GM12878 (cell line): ENCODE results near the gene AP4E1. TPM values are rescaled to one million over a fixed set of nuclear protein-coding genes. Genes with fewer than 3 reads are reported as not detected.

Experiments
- ATAC-seq: fragments of 200-7000 bp; cut with Tn5 transposase; 3 replicates; pipeline ENCODE4 v1.9.1; 2020; ENCODE audit warnings: mild to moderate bottlenecking, moderate library complexity
- BruUV-seq: library from RNA; stranded (reverse); fragments of 400-500 nt; replicated peaks from 2 replicates; lab custom pipeline; 2021; lab: Mats Ljungman, UMichigan
- CTCF ChIA-PET: fragments of 300-600 bp; sonication (Branson Sonifier 250); formaldehyde crosslinking; extraction: SDS; loops from one replicate; lab custom pipeline; 2021; ENCODE audit warnings: inconsistent platforms; lab: Yijun Ruan, JAX
- POLR2A ChIA-PET: fragments of 350-600 bp; formaldehyde crosslinking; extraction: SDS; loops from one replicate; lab custom pipeline; 2021; ENCODE audit warnings: inconsistent platforms; lab: Charles Lee
- RAD21 ChIA-PET: fragments of 300-600 bp; sonication (Branson Sonifier 250); formaldehyde crosslinking; loops from one replicate; lab custom pipeline; 2023; ENCODE audit warnings: antibody characterized with exemption; ENCODE audit not compliant: unreplicated experiment; lab: Charles Lee
- SMC1A ChIA-PET: fragments of 300-600 bp; sonication (Branson Sonifier 250); formaldehyde crosslinking; loops from one replicate; lab custom pipeline; 2023; ENCODE audit not compliant: unreplicated experiment, uncharacterized antibody; lab: Charles Lee
- DNase-seq: peaks from one replicate; pipeline ENCODE4 v3.0.0-alpha.2; 2011; ENCODE audit warnings: low read depth, low spot score
- FAIRE-seq: peaks from 3 replicates; lab custom pipeline; 2011; peaks lifted over from hg19 to GRCh38; lab: Jason Lieb, UNC
- H2AFZ ChIP-seq: 2 replicates; pipeline ENCODE4 v1.6.0; 2011; ENCODE audit warnings: low read depth, low read length, control low read depth; ENCODE audit not compliant: control insufficient read depth
- H3K27ac ChIP-seq: 2 replicates; pipeline ENCODE4 v1.5.1; 2011; ENCODE audit warnings: control low read depth; ENCODE audit not compliant: control insufficient read depth, insufficient read depth
- H3K27me3 ChIP-seq, 2 experiments: replicated peaks in 1 of 2; 2 replicates each; pipeline versions ENCODE4 v1.6.0 to v1.6.1; 2011; ENCODE audit warnings: low read length in 1 of 2; ENCODE audit not compliant: control insufficient read depth in 2 of 2, insufficient read depth in 2 of 2
- H3K36me3 ChIP-seq, 2 experiments: 2 replicates each; pipeline ENCODE4 v1.5.1; 2011; ENCODE audit warnings: low read length in 1 of 2; ENCODE audit not compliant: control insufficient read depth in 2 of 2, insufficient read depth in 2 of 2
- H3K4me1 ChIP-seq: 2 replicates; pipeline ENCODE4 v1.6.1; 2011; ENCODE audit warnings: mild to moderate bottlenecking, low read length, moderate library complexity, mixed read lengths; ENCODE audit not compliant: control insufficient read depth, insufficient read depth
- H3K4me2 ChIP-seq: 2 replicates; pipeline ENCODE4 v1.6.0; 2011; ENCODE audit warnings: control low read depth; ENCODE audit not compliant: control insufficient read depth, insufficient read depth
- H3K4me3 ChIP-seq: fragments of 200-600 bp; sonication (generic); 2 replicates; pipeline ENCODE4 v1.5.1; 2016
- H3K79me2 ChIP-seq: 2 replicates; pipeline ENCODE4 v1.6.0; 2011; ENCODE audit warnings: low read length; ENCODE audit not compliant: control insufficient read depth, insufficient read depth
- H3K9ac ChIP-seq: 2 replicates; pipeline ENCODE4 v1.8.0; 2011; ENCODE audit warnings: low read length, control low read depth, mixed read lengths; ENCODE audit not compliant: control insufficient read depth, insufficient read depth
- H3K9me3 ChIP-seq: replicated peaks from 3 replicates; pipeline ENCODE4 v1.5.1; 2011; ENCODE audit warnings: mild to moderate bottlenecking, low read length; ENCODE audit not compliant: control insufficient read depth, insufficient read depth
- H4K20me1 ChIP-seq: 2 replicates; pipeline ENCODE4 v1.6.0; 2011; ENCODE audit not compliant: control insufficient read depth, insufficient read depth
- BRCA1 ChIP-seq: IDR thresholded peaks from 2 replicates; pipeline ENCODE4 v1.6.1; 2011; ENCODE audit warnings: low read depth, low read length, improper control_type of control experiment
- EP300 ChIP-seq, 2 experiments: fragments of 150-350 bp in 1 of 2; IDR thresholded peaks; 2 replicates each; pipeline ENCODE4 v1.6.1; 2011 to 2012; ENCODE audit warnings: low read depth in 2 of 2, low read length in 2 of 2, borderline replicate concordance in 1 of 2, improper control_type of control experiment in 1 of 2, inconsistent platforms in 1 of 2; ENCODE audit not compliant: control insufficient read depth in 1 of 2
- MEF2B ChIP-seq: fragments of 450-650 bp; IDR thresholded peaks from 2 replicates; pipeline ENCODE4 v1.6.1; 2018; ENCODE audit warnings: mild to moderate bottlenecking, moderate library complexity; ENCODE audit not compliant: partially characterized antibody, poor library complexity, severe bottlenecking
- POLR2AphosphoS2 ChIP-seq: IDR thresholded peaks from 2 replicates; pipeline ENCODE4 v1.6.1; 2011; ENCODE audit warnings: low read depth, mild to moderate bottlenecking, low read length, improper control_type of control experiment, moderate library complexity
- POLR2AphosphoS5 ChIP-seq: IDR thresholded peaks from 2 replicates; pipeline ENCODE4 v1.6.1; 2011; ENCODE audit warnings: mild to moderate bottlenecking, low read length, inconsistent platforms
- RAD21 ChIP-seq: IDR thresholded peaks from 2 replicates; pipeline ENCODE4 v1.6.1; 2011; ENCODE audit warnings: mild to moderate bottlenecking, low read depth, low read length, moderate library complexity; ENCODE audit not compliant: insufficient read depth
- SPI1 ChIP-seq: IDR thresholded peaks from 2 replicates; pipeline ENCODE4 v1.6.1; 2011; ENCODE audit warnings: low read depth, mild to moderate bottlenecking, low read length, moderate library complexity, borderline replicate concordance; ENCODE audit not compliant: insufficient read depth
- WGBS: methylation state at CpG from one replicate; pipeline ENCODE4 v1.1.6; 2016; ENCODE audit warnings: low lambda C conversion rate; ENCODE audit not compliant: insufficient replicate concordance, insufficient coverage; ENCODE audit errors: missing lambda C conversion rate; 5-methylcytosine and 5-hydroxymethylcytosine counted together
- in situ Hi-C: fragments of 300-500 bp; cut with MboI; formaldehyde crosslinking; loops from 9 replicates; pipeline ENCODE4 v1.14.3; 2018; ENCODE audit warnings: mixed read lengths
- intact Hi-C: fragments of 100-400 bp; cut with micrococcal nuclease; formaldehyde crosslinking; loops from one replicate; pipeline ENCODE4 v1.14.2; 2022; ENCODE audit not compliant: unreplicated experiment
- polyA plus RNA-seq, 11 experiments: library from polyadenylated mRNA; depleted of rRNA in 4 of 11; unstranded in 6 of 11; stranded (reverse) in 5 of 11; fragments of >200 nt; fragmentation: Nextera tagmentation in 4 of 11; fragmentation: Illumina TruSeq in 1 of 11; extraction: Ambion mirVana in 4 of 11; extraction: Trizol in 1 of 11; gene quantifications; 1 replicate in 1 of 11; 2 replicates in 10 of 11; pipeline versions ENCODE4 v1.2.1 to v1.2.3, GENCODE V29; 2011 to 2016; ENCODE audit warnings: inconsistent platforms in 2 of 11, missing spikeins in 2 of 11, low read depth in 1 of 11
- total RNA-seq, 4 experiments: library from RNA; depleted of rRNA in 3 of 4; stranded (reverse); fragments of >200 nt in 3 of 4; fragmentation: Illumina TruSeq in 1 of 4; extraction: Trizol in 1 of 4; gene quantifications; 2 replicates each; pipeline versions ENCODE4 v1.2.1 to v1.2.3, GENCODE V29; 2013 to 2021
- TF ChIP-seq, protein P1 (sequence below): fragments of 150-350 bp; IDR thresholded peaks from 2 replicates; pipeline ENCODE4 v1.6.1; 2014; ENCODE audit warnings: mild to moderate bottlenecking, low read depth, low read length
- TF ChIP-seq, protein P2 (sequence below): fragments of 450-650 bp; IDR thresholded peaks from 2 replicates; pipeline ENCODE4 v1.6.1; 2017; ENCODE audit warnings: antibody characterized with exemption, mild to moderate bottlenecking, moderate library complexity
- TF ChIP-seq, protein P3 (sequence below): IDR thresholded peaks from 2 replicates; pipeline ENCODE4 v1.6.1; 2012; ENCODE audit warnings: mild to moderate bottlenecking, low read depth, low read length
- TF ChIP-seq, protein P4 (sequence below): IDR thresholded peaks from 2 replicates; pipeline ENCODE4 v1.6.1; 2011; ENCODE audit warnings: mild to moderate bottlenecking, low read depth, low read length, moderate library complexity; ENCODE audit not compliant: insufficient replicate concordance

Gene AP4E1
- total and polyA plus RNA-seq, 10 of the 15 experiments (the other 5 are each of a cell fraction or from before 2014, with no cell fraction given): 1.2 to 11.4 (median 6.7) TPM

DNA sequence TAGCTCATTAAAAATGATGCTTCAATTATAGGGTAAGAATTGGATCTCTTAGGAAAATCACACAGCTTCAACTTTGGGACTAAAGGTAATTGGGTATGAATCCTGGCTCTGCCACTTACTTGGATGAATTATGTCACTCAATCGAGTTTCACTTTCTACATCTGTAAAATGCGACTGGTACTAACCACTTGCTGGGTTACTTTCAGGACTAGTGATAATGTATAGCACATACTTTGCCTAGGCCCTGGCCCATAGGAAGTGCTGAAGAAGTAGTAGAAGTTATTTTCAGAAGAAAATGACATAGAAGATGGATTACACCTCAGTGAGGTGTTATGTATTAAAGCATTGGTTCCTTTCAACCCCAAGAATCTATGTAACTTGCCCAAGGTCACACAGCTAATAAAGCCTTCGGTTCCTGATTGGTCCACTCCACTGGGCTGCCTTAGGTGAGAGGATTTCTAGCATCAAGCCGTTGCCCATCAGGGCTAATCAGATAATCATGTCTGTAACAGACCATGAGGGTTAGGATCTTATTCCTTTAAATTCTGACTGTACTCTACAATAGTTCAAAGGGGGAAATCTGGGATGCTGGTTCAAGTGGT lies 29.4 kb upstream of the AP4E1 start:
- Histone ChIP-seq H3K4me2 (peak overlapping the region; percentile 58), H3K4me1 (peaks cover 50% of the 10 kb centered on the region), H3K79me2 (no peaks in the 10 kb centered on the region), H3K27ac (peak overlapping the region; percentile 36), H3K4me3 (no peak overlapping the region), H3K9ac (no peak overlapping the region), H3K36me3 (no peaks in the 10 kb centered on the region), H4K20me1 (no peaks in the 10 kb centered on the region), H2AFZ (peak overlapping the region; percentile 12; the same call in 1 of the 2 replicates), H3K9me3 (no peaks in the 10 kb centered on the region; the same call in 2 of the 3 replicates), H3K27me3 (no peaks in the 10 kb centered on the region)
- in situ Hi-C loops: no loop called here
- no TSS peak for BruUV-seq
- intact Hi-C loops: loop anchor here (1.0 to 5.0 kb wide), 2 partner anchors 28 to 132 kb away; no protein-coding TSS in a partner anchor
- ChIA-PET CTCF (interaction anchor here (0.6 to 5.0 kb wide), 10 partner anchors 11 to 211 kb away, joined by 3 to 31 read pairs (median 5); no protein-coding TSS in a partner anchor), SMC1A (interaction anchor here (0.5 to 5.0 kb wide), 14 partner anchors 9 to 328 kb away, joined by 3 to 33 read pairs (median 4); partner anchors contain the start of gene AP4E1), POLR2A (interaction anchor here (0.6 to 1.7 kb wide), 7 partner anchors 9 to 1808 kb away, joined by 3 to 6 read pairs (median 4); no protein-coding TSS in a partner anchor), RAD21 (interaction anchor here (0.6 to 4.6 kb wide), 7 partner anchors 10 to 857 kb away, joined by 3 to 25 read pairs (median 3); partner anchors contain the start of gene AP4E1)
- WGBS: 0% methylated on average over 4 of the region's 4 CpGs
- peak; percentile 82 for ATAC-seq
- DNase-seq: no peak
- no peak for FAIRE-seq
- TF ChIP-seq, protein P1, sequence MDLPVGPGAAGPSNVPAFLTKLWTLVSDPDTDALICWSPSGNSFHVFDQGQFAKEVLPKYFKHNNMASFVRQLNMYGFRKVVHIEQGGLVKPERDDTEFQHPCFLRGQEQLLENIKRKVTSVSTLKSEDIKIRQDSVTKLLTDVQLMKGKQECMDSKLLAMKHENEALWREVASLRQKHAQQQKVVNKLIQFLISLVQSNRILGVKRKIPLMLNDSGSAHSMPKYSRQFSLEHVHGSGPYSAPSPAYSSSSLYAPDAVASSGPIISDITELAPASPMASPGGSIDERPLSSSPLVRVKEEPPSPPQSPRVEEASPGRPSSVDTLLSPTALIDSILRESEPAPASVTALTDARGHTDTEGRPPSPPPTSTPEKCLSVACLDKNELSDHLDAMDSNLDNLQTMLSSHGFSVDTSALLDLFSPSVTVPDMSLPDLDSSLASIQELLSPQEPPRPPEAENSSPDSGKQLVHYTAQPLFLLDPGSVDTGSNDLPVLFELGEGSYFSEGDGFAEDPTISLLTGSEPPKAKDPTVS: no peak
- TF ChIP-seq RAD21 (no peak), BRCA1 (no peak), POLR2AphosphoS5 (no peak), MEF2B (peak; percentile 43), EP300 (IDR thresholded peaks at IDR 0.05; ENCODE audit: borderline replicate concordance in 1 of 2, control insufficient read depth in 1 of 2, low read depth in 2 of 2, low read length in 2 of 2) (0 out of 4 replicates have a peak, but pooled peaks of 1 of the 2 experiments have one; percentile 34), SPI1 (no peak), POLR2AphosphoS2 (no peak)
- TF ChIP-seq, protein P2, sequence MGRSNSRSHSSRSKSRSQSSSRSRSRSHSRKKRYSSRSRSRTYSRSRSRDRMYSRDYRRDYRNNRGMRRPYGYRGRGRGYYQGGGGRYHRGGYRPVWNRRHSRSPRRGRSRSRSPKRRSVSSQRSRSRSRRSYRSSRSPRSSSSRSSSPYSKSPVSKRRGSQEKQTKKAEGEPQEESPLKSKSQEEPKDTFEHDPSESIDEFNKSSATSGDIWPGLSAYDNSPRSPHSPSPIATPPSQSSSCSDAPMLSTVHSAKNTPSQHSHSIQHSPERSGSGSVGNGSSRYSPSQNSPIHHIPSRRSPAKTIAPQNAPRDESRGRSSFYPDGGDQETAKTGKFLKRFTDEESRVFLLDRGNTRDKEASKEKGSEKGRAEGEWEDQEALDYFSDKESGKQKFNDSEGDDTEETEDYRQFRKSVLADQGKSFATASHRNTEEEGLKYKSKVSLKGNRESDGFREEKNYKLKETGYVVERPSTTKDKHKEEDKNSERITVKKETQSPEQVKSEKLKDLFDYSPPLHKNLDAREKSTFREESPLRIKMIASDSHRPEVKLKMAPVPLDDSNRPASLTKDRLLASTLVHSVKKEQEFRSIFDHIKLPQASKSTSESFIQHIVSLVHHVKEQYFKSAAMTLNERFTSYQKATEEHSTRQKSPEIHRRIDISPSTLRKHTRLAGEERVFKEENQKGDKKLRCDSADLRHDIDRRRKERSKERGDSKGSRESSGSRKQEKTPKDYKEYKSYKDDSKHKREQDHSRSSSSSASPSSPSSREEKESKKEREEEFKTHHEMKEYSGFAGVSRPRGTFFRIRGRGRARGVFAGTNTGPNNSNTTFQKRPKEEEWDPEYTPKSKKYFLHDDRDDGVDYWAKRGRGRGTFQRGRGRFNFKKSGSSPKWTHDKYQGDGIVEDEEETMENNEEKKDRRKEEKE: no peak
- TF ChIP-seq, protein P3, sequence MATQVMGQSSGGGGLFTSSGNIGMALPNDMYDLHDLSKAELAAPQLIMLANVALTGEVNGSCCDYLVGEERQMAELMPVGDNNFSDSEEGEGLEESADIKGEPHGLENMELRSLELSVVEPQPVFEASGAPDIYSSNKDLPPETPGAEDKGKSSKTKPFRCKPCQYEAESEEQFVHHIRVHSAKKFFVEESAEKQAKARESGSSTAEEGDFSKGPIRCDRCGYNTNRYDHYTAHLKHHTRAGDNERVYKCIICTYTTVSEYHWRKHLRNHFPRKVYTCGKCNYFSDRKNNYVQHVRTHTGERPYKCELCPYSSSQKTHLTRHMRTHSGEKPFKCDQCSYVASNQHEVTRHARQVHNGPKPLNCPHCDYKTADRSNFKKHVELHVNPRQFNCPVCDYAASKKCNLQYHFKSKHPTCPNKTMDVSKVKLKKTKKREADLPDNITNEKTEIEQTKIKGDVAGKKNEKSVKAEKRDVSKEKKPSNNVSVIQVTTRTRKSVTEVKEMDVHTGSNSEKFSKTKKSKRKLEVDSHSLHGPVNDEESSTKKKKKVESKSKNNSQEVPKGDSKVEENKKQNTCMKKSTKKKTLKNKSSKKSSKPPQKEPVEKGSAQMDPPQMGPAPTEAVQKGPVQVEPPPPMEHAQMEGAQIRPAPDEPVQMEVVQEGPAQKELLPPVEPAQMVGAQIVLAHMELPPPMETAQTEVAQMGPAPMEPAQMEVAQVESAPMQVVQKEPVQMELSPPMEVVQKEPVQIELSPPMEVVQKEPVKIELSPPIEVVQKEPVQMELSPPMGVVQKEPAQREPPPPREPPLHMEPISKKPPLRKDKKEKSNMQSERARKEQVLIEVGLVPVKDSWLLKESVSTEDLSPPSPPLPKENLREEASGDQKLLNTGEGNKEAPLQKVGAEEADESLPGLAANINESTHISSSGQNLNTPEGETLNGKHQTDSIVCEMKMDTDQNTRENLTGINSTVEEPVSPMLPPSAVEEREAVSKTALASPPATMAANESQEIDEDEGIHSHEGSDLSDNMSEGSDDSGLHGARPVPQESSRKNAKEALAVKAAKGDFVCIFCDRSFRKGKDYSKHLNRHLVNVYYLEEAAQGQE: no peak
- TF ChIP-seq, protein P4, sequence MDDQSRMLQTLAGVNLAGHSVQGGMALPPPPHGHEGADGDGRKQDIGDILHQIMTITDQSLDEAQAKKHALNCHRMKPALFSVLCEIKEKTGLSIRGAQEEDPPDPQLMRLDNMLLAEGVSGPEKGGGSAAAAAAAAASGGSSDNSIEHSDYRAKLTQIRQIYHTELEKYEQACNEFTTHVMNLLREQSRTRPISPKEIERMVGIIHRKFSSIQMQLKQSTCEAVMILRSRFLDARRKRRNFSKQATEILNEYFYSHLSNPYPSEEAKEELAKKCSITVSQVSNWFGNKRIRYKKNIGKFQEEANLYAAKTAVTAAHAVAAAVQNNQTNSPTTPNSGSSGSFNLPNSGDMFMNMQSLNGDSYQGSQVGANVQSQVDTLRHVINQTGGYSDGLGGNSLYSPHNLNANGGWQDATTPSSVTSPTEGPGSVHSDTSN: peak; percentile 28
